Activated T-helper 2 cell treated with anti-CD3 and anti-CD28 coated beads, Interferon-gamma antibody, Interleukin-2, Interleukin-4, amounts not matched to agents 10 μg/mL and 5 μg/mL and 100 μg/mL, durations not matched to agents 14 hours and 24 hours and 36 hours (primary cell): ENCODE data around the gene MARS1. TPM values are rescaled to one million over a fixed set of nuclear protein-coding genes. Genes with fewer than 3 reads are reported as not detected.
"Not testable (repeated sequence)": the region's sequence is repeated elsewhere in the genome, so short reads cannot be mapped to it uniquely, and the experiment has no call there.

Source experiments
- DNase-seq: peaks from one replicate; pipeline ENCODE4 v3.0.0; 2021; ENCODE audit warnings: low spot score
- H3K27ac Mint-ChIP-seq: one replicate; pipeline ENCODE4 v1.8.0; 2021; ENCODE audit warnings: mixed read lengths
- H3K27me3 Mint-ChIP-seq: one replicate; pipeline ENCODE4 v1.8.0; 2021; ENCODE audit warnings: low read depth, mixed read lengths
- H3K36me3 Mint-ChIP-seq: one replicate; pipeline ENCODE4 v1.8.0; 2021; ENCODE audit warnings: low read depth, mixed read lengths
- H3K4me1 Mint-ChIP-seq: one replicate; pipeline ENCODE4 v1.8.0; 2021; ENCODE audit warnings: low read depth, mixed read lengths
- H3K4me3 Mint-ChIP-seq: one replicate; pipeline ENCODE4 v1.8.0; 2021; ENCODE audit warnings: low read depth, mild to moderate bottlenecking, moderate library complexity, mixed read lengths
- H3K9me3 Mint-ChIP-seq: one replicate; pipeline ENCODE4 v1.8.0; 2021; ENCODE audit warnings: mixed read lengths
- intact Hi-C: fragments of 100-400 bp; cut with micrococcal nuclease; formaldehyde crosslinking; loops from one replicate; pipeline ENCODE4 v1.15.1; 2023
- total RNA-seq: library from RNA; stranded (reverse); gene quantifications from 2 replicates; pipeline ENCODE4 v1.2.3, GENCODE V29; 2022

Gene MARS1
- total RNA-seq, 1 donor from 2014 or later, result 257 TPM

DNA sequence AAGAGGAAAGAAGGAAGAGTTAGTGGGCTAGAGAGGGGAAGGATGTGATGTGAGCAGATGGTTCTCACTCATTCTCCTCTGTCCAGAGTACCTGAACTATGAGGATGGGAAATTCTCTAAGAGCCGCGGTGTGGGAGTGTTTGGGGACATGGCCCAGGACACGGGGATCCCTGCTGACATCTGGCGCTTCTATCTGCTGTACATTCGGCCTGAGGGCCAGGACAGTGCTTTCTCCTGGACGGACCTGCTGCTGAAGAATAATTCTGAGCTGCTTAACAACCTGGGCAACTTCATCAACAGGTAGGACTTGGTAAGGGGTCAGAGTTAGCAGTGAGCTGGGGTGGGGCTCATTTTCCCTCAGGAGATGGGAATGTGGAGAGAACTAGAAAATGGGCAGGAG is 24.8 kb downstream of the MARS1 start:
- Mint-ChIP-seq H3K4me3 (no peak overlapping the region), H3K27ac (no peak overlapping the region), H3K27me3 (no peaks in the 10 kb centered on the region), H3K9me3 (no peaks in the 10 kb centered on the region), H3K4me1 (peaks cover 10% of the 10 kb centered on the region), H3K36me3 (peaks cover 82% of the 10 kb centered on the region)
- no peak for DNase-seq
- intact Hi-C loops, result no loop called here

- intact Hi-C loops, result no loop called here
- Mint-ChIP-seq H3K4me1 (peaks cover 14% of the 10 kb centered on the region), H3K27me3 (no peaks in the 10 kb centered on the region), H3K4me3 (no peak overlapping the region), H3K9me3 (no peaks in the 10 kb centered on the region), H3K36me3 (peaks cover 85% of the 10 kb centered on the region), H3K27ac (no peak overlapping the region)
- no peak for DNase-seq
Observed at GRCh38 chr12:57513266-57513665, 25.4 kb downstream of the MARS1 start.

- DNase-seq, intact Hi-C loops, H3K27ac Mint-ChIP-seq, H3K4me3 Mint-ChIP-seq, H3K9me3 Mint-ChIP-seq, H3K27me3 Mint-ChIP-seq: not testable (repeated sequence)
- Mint-ChIP-seq H3K4me1 (peaks cover 17% of the 10 kb centered on the region), H3K36me3 (peaks cover 86% of the 10 kb centered on the region)
Observed at GRCh38 chr12:57513677-57514076, 25.8 kb downstream of the MARS1 start.

DNA sequence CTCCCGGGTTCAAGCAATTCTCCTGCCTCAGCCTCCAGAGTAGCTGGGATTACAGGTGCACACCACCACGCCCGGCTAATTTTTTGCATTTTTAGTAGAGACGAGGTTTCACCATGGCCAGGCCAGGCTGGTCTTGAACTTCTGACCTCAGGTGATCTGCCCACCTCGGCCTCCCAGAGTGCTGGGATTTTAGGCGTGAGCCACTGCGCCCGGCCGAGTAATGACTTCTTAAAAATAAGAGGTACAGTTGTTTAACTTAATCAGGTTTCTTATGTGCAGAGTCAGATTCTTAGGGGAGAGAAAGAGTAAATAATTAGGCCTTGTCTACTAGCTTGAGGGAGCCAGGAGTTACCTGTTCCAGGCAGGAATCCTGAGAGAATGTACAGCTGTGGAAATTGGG is 26.4 kb downstream of the MARS1 start:
- H3K4me3 Mint-ChIP-seq, intact Hi-C loops, H3K9me3 Mint-ChIP-seq, DNase-seq, H3K27me3 Mint-ChIP-seq, H3K27ac Mint-ChIP-seq: not testable (repeated sequence)
- Mint-ChIP-seq H3K36me3 (peaks cover 88% of the 10 kb centered on the region), H3K4me1 (peaks cover 22% of the 10 kb centered on the region)

DNA sequence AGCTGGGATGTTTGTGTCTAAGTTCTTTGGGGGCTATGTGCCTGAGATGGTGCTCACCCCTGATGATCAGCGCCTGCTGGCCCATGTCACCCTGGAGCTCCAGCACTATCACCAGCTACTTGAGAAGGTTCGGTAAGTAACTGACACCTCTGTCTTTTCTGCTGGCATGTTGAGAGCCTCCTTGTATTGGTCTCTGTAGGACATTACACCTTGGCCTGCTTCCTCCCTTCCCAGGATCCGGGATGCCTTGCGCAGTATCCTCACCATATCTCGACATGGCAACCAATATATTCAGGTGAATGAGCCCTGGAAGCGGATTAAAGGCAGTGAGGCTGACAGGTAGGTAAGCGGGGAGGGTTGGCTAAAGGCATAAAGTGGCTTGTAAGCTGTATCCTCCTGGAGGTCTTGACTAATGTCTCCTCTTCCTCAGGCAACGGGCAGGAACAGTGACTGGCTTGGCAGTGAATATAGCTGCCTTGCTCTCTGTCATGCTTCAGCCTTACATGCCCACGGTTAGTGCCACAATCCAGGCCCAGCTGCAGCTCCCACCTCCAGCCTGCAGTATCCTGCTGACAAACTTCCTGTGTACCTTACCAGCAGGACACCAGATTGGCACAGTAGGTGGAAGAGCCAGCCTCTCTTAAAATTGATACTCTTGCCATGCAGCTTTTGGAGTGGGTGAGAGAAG is 27.0 kb downstream of the MARS1 start:
- H3K9me3 Mint-ChIP-seq, result no peaks in the 10 kb centered on the region
- no peaks in the 10 kb centered on the region for H3K27me3 Mint-ChIP-seq
- peaks cover 23% of the 10 kb centered on the region for H3K4me1 Mint-ChIP-seq
- intact Hi-C loops, result no loop called here
- H3K36me3 Mint-ChIP-seq, result peaks cover 88% of the 10 kb centered on the region
- no peak for DNase-seq
- no peak overlapping the region for H3K4me3 Mint-ChIP-seq
- H3K27ac Mint-ChIP-seq, result no peak overlapping the region

- no peak overlapping the region for H3K4me3 Mint-ChIP-seq
- H3K4me1 Mint-ChIP-seq, result peaks cover 23% of the 10 kb centered on the region
- no peaks in the 10 kb centered on the region for H3K27me3 Mint-ChIP-seq
- no peaks in the 10 kb centered on the region for H3K9me3 Mint-ChIP-seq
- peaks cover 91% of the 10 kb centered on the region for H3K36me3 Mint-ChIP-seq
- no peak for DNase-seq
- intact Hi-C loops, result no loop called here
- no peak overlapping the region for H3K27ac Mint-ChIP-seq
Observed at GRCh38 chr12:57515408-57515933, 27.6 kb downstream of the MARS1 start.

- Mint-ChIP-seq H3K36me3 (peaks cover 87% of the 10 kb centered on the region), H3K27ac (no peak overlapping the region), H3K4me1 (peaks cover 25% of the 10 kb centered on the region), H3K9me3 (no peaks in the 10 kb centered on the region), H3K27me3 (no peaks in the 10 kb centered on the region), H3K4me3 (no peak overlapping the region)
- intact Hi-C loops, result no loop called here
- no peak for DNase-seq
Observed at GRCh38 chr12:57515934-57516541, 28.2 kb downstream of the MARS1 start.

- intact Hi-C loops, result no loop called here
- H3K27me3 Mint-ChIP-seq, result no peaks in the 10 kb centered on the region
- H3K27ac Mint-ChIP-seq, result no peak overlapping the region
- no peaks in the 10 kb centered on the region for H3K9me3 Mint-ChIP-seq
- no peak for DNase-seq
- H3K4me1 Mint-ChIP-seq, result peaks cover 28% of the 10 kb centered on the region
- H3K4me3 Mint-ChIP-seq, result no peak overlapping the region
- peaks cover 81% of the 10 kb centered on the region for H3K36me3 Mint-ChIP-seq
Observed at GRCh38 chr12:57516617-57517153, 28.8 kb downstream of the MARS1 start.

DNA sequence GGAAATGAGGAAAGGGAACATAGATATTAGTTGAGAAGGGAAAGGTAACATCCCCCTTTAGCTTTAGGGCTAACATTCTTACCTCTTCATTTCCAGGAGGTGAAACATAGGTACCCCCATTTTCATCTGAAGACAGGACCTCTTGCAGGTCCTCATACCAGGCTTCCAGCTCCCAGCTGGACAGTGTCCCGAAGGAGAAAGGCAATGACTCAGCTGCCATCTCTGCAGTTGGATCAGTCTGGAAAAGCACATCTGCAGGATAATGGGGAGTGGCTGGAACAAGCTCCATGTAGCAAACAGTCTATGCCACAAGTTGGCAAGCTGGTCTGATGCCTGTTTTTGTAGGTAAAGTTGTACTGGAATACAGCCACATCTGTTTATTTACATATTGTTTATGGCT is 29.3 kb downstream of the MARS1 start:
- H3K4me1 Mint-ChIP-seq, result peaks cover 29% of the 10 kb centered on the region
- peaks cover 76% of the 10 kb centered on the region for H3K36me3 Mint-ChIP-seq
- intact Hi-C loops, result no loop called here
- no peak overlapping the region for H3K27ac Mint-ChIP-seq
- DNase-seq, result no peak
- H3K9me3 Mint-ChIP-seq, result no peaks in the 10 kb centered on the region
- no peaks in the 10 kb centered on the region for H3K27me3 Mint-ChIP-seq
- no peak overlapping the region for H3K4me3 Mint-ChIP-seq

- H3K27me3 Mint-ChIP-seq, DNase-seq, H3K9me3 Mint-ChIP-seq, H3K27ac Mint-ChIP-seq, intact Hi-C loops, H3K4me3 Mint-ChIP-seq: not testable (repeated sequence)
- H3K4me1 Mint-ChIP-seq, result peaks cover 27% of the 10 kb centered on the region
- H3K36me3 Mint-ChIP-seq, result peaks cover 70% of the 10 kb centered on the region
Observed at GRCh38 chr12:57517718-57518117, 29.9 kb downstream of the MARS1 start.

GRCh38 chr12:57518176-57518919 is 30.5 kb downstream of the MARS1 start:
- Mint-ChIP-seq H3K36me3 (peaks cover 64% of the 10 kb centered on the region), H3K9me3 (no peaks in the 10 kb centered on the region), H3K4me3 (peak overlapping the region; percentile 91), H3K27ac (peak overlapping the region; percentile 4), H3K27me3 (no peaks in the 10 kb centered on the region), H3K4me1 (peaks cover 27% of the 10 kb centered on the region)
- intact Hi-C loops, result no loop called here
- DNase-seq, result no peak

- Mint-ChIP-seq H3K27ac (peak overlapping the region; percentile 100), H3K36me3 (peaks cover 65% of the 10 kb centered on the region), H3K4me3 (peak overlapping the region; percentile 91), H3K27me3 (no peaks in the 10 kb centered on the region), H3K9me3 (no peaks in the 10 kb centered on the region), H3K4me1 (peaks cover 35% of the 10 kb centered on the region)
- intact Hi-C loops, result no loop called here
- no peak for DNase-seq
Observed at GRCh38 chr12:57518920-57519795, 31.3 kb downstream of the MARS1 start.
